ENCODE results near the gene NUP210.
"Not testable (repeated sequence)": the region's sequence is repeated elsewhere in the genome, so short reads cannot be mapped to it uniquely, and the experiment has no call there.

NUP210 gene

DNA sequence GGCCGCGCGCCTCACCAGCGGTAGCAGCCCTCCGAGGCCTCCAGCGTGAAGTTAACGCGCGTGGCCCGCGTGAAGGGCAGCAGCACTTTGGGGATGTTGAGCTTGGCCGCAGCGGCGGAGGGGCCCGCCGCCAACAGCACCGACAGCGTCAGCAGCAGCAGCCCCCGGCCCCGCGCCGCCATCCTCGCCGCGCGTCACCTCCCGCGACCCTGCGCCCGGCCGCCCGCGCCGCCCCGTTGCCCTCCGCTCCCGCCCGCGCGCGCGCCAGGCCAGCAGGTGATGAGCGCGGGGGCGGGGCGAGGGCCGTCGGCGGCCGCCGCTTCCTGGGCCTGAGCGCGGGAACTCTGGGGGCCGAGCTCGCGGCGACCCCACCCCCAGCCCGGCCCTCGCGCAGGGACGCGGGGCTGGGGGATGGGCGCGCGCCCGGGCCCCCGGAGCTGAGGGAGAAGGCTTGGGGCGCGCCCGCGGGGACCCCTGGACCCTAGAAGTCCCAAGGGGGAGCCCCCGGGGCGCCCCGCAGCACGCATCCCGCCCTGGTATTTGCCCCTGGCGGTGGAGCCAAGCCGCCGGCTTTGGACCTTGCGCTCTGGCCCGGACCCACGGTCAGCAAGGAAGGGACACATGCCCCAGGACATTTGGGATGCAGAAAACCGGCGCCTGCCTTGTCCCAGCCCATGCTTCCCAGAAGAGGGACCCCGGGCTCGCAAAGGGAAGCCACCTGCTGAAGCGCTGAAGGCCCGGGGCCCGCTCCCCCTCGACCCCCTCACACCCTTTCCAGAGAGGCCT is at the start of gene NUP210:
NUP210 (minus strand) TSS at position 278 of the 786 bp plus-strand sequence; CDS start at position 182, 96 bp downstream.
- DNase-seq (ENCODE audit: low read depth) = peak; percentile 36

DNA sequence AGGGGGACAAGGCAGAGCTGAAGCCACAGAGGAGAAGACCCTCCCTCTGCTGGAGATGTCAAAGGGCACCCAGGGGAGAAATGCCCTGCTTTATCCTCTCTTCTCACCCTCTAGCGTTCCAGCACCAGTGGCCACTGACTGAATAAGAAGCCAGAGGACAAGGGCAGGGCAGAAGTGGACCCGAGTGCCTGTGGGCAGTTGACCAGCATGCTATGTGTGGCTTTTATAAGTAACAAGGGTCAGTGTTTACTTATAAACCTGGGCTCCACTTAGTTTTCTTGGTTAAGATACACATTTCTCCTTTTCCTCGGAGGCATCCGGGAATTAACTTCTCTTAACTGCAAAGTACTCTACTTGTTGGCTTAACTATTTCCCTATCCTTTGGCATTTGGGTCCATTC is 46.7 kb upstream of the NUP210 start:
- no peak for DNase-seq (ENCODE audit: low read depth)

DNA sequence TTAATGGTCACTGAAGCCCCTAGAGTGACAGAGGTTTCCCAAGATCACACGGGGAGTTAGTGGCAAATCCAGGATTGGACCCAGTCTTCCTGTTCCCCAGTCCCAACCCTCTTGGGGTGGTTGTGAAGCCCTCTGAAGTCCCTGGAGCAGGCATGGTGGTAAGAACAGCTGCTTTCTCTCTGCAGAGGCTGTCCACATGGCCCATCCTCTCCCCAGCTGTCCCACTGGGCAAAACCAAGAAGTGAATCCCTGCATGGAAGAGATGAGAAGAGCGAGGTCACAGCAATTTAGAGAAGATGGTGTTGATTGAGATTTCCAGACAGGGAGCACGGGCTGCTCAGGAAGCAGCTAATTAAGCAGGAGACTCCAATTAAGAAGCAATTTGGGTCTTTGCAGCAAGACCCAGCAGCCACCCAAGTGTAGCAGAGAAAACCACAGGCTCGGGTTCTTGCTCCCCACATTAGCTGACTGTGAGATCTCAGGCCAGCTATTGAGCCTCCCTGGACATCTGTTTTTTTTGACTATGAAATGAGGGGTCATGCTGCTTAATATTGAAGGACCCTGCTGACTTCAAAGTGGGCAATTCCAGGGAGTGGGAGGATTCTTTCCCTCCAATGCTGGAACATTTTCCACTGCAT is 45.2 kb upstream of the NUP210 start:
- DNase-seq (ENCODE audit: low read depth) = no peak

DNA sequence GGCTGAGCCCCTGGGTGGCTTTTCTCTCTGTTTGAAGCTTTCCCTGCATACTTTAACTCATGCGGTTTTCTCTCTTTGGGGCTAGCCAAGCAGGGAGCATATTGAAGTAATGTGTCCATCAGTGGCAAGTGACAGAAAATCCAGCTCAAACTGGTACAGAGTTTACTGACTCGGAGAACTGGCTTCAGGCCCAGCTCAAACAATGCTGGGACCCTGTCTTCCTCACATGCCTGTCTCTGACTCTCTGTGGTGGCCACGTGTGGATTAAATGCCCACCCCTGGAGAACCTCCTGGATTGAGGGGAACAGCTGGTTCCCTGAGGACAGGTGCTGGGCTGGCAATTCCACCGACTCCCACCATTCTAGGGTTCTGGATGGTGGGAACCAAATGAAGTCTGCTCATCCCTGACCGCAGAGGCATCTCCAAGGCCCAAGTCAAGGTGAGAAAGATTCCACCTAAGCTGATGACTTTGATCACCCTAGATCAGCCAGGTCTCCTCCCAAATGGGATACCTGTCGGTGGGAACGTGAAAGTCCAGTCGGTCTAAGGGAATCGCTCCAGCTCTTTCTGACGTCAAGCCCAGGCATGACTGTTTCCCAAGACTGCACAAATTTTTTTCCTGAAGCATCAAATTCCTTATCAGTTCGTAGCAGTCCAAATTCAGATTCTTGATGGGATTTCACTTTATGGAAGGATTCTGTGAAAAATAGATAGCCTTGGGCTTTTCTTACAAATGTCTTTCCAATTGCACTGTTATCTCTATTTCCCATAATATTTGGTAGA is 43.7 kb upstream of the NUP210 start:
- DNase-seq (ENCODE audit: low read depth) = no peak

DNA sequence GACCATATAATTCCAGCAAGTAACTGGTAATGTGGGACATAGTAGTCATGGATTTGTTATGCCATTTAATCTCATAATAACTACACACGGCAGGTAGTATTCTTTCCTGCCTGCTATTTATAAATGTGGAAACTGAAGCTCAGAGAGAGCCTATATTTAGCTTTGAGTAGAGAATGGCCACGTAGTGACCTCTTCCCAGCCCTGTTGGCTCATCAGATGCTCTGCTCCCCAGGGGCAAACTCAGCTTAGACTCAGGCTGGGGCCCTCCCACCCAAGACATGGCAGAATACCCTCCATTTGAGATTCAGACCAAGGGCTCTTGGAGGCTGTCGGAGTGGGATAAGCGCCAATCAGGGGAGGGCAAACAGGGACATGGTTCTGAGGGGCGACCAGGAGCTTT is 42.7 kb upstream of the NUP210 start:
- no peak for DNase-seq (ENCODE audit: low read depth)

DNA sequence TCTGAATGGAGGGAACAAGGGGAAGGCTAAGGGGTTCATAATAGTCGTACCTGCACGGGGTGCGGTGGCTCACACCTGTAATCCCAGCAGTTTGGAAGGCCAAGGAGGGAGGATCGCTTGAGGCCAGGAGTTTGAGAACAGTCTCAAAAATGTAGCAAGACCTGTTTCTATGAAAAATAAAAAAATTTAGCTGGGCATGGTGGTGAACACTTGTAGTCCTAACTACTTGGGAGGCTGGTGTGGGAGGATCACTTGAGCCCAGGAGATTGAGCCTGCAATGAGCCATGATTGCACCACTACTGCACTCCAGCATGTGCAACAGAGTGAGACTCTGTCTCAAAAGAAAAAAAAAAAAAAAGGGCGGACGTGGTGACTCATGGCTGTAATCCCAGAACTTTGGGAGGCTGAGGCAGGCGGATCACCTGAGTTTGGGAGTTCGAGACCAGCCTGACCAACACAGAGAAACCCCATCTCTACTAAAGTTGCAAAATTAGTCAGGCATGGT is 42.1 kb upstream of the NUP210 start:
- DNase-seq (ENCODE audit: low read depth) = no peak

DNA sequence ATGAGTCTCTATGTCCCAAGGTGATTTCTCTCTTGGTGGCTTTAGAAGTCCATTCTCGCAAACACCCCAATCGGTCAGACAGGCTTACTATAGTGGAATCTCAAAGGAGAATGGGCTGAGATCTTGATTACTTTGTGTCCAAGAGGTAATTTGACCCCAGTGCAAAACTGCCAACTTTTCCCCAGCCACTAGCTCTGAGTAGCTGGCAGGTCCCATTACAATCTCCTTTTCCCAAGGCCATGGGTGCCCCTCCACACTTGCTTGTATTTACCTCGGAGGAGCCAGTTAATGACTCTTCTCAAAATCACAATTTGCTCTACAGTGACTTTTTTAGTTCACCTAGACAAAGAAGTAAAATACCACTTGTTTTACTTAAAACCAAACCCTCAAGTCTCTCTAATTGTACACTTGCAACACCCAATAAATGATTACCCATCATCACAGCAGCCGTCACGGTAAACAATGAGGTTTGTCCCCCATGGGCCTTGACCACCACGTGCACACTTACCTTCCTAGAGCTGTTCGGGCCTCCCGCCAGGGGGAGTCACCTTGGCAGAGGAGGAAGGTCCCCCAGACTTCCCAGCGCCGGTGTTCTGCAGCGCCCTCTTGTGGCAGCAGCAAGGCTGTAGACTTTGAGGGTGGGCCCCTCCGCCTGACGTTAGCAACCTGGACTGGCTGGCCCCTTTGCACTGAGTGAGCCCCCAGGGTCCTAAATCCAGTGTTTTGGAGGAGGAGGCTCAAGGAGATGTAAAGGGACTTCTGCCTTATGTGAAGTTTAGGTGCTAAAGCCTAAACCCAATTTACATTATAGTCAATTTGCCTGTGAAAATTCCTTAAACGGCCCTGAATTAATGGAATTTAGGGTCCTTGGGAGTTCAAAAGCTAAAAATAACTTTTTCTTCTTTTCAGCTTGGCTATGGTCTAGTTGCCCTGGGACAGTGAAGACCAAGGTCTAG is 41.3 kb upstream of the NUP210 start:
- DNase-seq (ENCODE audit: low read depth) = peak; percentile 66

DNA sequence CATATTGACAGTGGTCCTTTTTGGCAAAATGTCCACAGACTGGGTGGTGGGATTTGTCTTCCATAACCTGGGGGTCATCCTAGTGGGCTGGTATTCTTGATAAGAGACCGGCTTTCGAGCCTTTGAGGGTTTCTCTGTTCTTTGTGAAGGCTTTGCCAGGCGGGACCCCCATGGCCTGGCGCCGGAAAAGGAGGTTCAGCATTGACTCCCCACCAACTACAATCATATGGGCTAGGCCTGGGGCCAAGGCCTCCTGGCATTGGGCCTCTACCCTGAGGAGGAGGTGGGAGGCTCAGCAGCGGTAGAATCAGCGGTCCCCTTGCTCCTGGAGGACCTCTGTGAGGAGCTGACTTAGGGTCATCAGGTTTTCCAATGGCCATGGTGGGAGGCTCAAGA is 40.2 kb upstream of the NUP210 start:
- DNase-seq (ENCODE audit: low read depth) = no peak

DNA sequence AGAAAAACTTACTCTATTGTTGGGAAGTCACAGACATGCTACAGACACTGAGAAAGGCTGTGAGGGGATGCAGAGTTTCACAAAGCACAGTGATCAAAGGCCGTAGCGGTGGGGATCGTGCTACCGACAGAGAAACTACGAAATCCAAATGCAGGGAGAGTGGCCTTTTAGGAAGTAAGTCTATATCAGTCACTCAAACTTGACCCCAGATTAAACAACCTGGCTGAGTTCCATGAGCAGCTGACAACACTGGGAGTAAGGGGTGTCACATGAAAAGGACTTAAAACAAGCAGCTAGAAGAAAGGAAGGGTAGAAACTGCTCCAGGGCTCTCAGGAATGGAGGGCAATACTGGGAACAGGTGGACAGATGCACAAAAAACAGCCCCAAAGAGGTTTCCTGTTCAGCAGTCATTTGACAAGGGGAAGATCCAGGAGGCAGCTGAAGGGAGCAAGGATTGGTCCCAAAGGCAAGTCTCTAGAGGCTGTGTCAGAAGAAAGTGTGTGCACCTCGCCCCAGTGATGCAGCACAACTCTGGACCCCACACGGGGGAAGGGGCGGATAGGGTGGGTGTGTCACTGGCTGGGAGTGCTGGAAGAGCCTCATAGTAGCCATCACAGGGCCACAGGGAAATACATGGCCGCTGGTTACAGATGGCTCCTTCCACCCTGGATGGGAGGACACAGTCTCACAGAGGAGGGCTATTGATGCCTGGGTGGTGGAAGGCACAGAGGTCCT is 39.7 kb upstream of the NUP210 start:
- no peak for DNase-seq (ENCODE audit: low read depth)

DNA sequence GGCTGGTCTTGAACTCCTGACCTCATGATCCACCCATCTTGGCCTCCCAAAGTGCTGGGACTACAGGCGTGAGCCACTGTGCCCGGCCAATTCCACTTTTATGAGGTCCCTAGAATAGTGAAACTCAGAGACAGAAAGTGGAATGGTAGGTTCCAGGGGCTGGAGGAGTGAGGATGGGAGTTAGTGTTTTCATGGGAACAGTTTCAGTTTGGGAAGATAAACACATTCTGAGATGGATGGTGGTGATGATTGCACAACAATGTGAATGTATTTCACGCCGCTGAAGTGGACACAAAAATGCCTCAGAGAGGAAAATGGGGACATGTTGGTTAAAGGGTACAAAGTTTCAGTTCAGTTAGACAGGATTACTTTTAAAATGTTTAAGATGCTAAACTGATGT is 37.5 kb upstream of the NUP210 start:
- no peak for DNase-seq (ENCODE audit: low read depth)

DNA sequence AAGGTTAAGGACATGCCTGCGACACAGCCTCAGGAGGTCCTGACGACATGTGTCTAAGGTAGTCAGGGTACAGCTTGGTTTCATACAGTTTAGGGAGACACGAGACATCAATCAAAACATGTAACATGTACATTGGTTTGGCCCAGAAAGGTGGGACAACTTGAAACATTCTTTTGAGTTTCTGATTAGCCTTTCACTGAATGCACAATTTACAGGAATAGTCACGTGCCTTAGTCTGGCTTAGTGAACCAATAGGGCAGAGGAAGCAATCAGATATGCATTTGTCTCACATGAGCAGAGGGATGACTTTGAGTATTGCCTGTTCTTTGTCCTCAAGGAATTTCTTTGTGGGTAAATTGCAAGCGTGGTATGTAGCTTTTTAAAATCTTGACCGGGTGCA is 35.5 kb upstream of the NUP210 start:
- DNase-seq (ENCODE audit: low read depth) = no peak

DNA sequence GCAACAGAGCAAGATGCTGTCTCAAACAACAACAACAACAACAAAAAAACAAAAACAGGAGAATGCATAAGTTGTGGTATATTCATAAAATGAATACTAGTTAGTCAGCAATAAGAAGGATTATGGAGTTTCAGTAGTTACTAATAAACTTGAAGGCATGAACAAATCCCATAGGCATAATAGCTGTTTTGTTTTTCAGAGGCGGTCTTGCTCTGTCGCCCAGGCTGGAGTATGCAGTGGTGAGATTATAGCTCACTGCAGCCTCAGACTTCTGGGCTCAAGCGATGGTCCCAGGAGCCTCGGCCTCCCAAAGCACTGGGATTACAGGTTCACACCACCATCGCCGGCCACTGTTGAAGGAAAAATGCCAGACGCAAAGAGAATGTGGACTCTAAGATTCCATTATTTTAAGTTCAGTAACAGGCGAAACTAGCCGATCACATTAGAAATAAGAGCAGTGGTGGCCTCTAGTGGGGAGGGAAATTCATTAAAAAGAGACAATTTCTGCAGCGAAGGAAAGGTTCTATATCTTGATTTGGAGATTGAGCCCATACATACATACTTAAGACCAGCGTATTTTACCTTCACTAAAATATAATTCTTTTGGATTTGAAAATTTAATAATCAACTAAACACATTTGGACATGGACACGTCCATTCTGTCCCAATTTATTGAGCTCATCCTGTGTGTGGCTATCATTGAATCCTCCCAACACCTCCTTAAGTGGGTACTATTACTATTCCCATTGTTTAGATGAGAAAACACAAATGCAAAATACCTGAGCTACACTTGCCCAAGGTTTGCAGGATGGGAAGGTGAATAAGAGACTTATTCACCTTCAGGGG is 32.6 kb upstream of the NUP210 start:
- peak; percentile 24 for DNase-seq (ENCODE audit: low read depth)

DNA sequence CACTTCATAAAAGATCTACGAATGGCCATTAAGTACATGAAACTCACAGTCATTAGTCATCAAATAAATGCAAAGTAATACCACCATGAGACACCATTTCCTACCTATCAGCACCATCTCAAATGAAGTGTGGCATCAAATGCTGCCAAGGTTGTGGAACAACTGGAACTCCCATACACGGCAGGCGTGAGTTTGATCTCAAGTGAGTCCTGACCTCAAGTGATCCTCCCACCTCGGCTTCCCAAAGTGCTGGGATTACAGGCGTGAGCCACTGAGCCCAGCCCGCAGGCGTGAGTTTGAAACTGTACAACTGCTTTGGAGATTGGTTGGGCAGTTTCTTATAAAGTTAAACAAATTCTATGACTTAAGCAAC is 31.2 kb upstream of the NUP210 start:
- peak; percentile 7 for DNase-seq (ENCODE audit: low read depth)

DNA sequence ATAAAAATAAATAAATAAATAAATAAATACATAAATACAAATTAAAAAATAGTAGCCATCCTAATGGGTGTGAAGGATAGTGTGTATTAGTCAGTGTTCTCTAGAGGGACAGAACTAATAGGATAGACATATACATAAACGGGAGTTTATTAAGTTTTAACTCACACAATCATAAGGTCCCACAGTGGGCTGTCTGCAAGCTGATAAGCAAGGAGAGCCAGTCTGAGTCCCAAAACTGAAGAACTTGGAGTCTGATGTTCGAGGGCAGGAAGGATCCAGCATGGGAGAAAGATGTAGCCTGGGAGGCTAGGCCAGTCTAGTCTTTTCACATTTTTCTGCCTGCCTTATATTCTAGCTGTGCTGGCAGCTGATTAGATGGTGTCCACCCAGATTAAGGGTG is 22.8 kb upstream of the NUP210 start:
- DNase-seq (ENCODE audit: low read depth) = not testable (repeated sequence)

DNA sequence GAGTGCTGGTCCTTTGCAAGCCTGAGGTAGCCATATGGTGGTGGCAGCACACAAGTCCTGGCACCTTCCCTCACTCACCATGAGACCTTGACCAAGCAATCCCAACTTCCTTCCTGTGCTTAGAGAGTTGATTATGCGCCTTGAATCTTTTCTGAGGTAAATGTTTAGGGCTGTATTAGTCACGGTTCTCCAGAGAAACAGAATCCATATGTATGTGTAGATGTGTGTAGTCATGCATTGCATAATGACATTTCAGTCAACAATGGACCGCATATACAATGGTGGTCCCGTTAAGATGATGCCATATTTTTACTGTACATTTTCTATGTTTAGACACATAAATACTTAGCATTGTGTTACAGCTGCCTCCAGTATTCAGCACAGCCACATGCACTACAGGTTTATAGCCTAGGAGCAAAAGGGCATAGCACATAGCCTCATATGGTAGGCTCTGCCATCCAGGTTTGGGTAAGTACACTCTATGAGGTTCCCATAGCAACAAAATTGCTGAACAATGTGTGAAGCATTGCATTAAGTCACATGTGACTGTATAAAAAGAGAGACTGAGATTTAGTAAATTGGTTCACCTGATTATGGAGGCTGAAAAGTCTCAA is 20.2 kb upstream of the NUP210 start:
- DNase-seq (ENCODE audit: low read depth) = no peak

DNA sequence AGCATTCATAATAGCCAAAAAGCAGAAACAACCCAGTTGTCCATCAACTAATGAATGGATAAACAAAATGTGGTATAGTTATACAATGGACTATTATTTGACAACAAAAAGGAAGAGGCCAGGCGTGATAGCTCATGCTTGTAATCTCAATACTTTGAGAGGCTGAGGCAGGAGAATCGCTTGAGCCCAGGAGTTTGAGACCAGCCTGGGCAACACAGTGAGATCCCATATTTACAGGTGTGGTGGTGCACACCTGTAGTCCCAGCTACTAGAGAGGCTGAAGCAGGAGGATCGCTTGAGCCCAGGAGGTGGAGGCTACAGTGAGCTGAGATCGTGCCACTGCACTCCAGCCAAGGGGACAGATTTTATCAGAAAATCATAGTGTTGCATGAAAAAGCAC is 16.1 kb upstream of the NUP210 start:
- DNase-seq (ENCODE audit: low read depth) = not testable (repeated sequence)

DNA sequence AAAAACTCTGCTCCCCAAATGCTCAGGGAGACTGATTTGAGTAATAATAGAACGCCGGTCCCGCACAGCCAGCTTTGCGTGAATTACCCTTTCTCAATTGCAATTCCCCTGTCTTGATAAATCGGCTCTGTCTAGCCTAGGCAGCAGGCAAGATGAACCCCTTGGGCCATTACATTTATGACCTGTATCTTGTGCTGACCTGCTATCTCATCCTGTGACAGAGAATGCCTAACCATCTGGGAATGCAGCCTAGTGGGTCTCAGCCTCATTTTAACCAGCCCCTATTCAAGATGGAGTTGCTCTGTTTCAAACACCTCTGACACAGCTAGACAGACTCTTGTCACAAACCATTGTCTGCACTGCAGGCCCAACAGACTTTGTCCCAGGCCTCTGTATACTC is 13.8 kb upstream of the NUP210 start:
- DNase-seq (ENCODE audit: low read depth) = no peak

DNA sequence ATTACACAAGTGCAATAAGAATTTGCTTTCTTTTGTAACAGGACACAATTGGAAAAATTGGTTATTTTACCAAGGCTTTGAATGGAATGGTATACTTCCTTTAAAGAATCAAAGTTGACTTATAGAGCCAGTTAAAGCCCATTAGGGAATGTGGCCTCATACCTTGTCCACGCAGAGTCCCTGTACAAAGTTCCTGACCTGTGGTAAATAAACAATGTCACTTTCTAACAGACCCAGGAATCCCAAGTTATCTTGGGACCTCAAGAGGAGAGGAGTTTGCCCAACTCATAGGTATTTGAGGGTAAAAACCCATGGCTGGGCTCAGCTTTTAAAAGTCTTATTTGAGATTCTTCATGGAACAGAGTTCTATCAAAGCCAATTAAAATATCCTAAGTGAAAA is 12.0 kb upstream of the NUP210 start:
- DNase-seq (ENCODE audit: low read depth) = no peak

DNA sequence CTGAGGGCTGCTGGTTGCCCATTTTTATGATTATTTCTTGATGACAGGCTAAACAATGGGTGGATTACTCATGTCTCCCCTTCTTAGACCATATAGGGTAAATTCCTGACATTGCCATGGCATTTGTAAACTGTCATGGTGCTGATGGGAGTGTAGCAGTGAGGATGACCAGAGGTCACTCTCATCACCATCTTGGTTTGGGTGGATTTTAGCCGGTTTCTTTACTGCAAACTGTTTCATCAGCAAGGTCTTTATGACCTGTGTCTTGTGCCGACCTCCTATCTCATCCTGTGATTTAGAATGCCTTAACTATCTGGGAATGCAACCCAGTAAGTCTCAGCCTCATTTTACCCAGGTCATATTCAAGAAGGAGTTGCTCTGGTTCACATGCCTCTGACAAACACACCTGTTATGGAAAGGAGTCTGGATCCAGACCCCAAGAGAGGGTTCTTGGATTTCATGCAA is 10.3 kb upstream of the NUP210 start:
- not testable (repeated sequence) for DNase-seq (ENCODE audit: low read depth)

All from activated T-cell treated with anti-CD3 and anti-CD28 coated beads for 1 hour (primary cell).